SK-N-MC (cell line): ENCODE measurements around the gene FBXL4.

Source experiments
- EZH2 ChIP-seq: fragments of 200-600 bp; sonication (generic); IDR thresholded peaks from one replicate; pipeline ENCODE4 v1.6.1; 2017; ENCODE audit warnings: antibody characterized with exemption
- POLR2AphosphoS5 ChIP-seq: IDR thresholded peaks from 2 replicates; pipeline ENCODE4 v1.6.1; 2012; ENCODE audit warnings: mild to moderate bottlenecking, low read depth, low read length, borderline replicate concordance

GRCh38 chr6:98830146-98830545 is 117.6 kb downstream of the FBXL4 start:
- TF ChIP-seq POLR2AphosphoS5: no peak
- no peak for TF ChIP-seq EZH2
